HepG2 (cell line): ENCODE results near the gene CAPRIN1.

Experiments used
- ELF4 ChIP-seq: sonication (generic); formaldehyde crosslinking; IDR thresholded peaks from 2 replicates; pipeline ENCODE4 v1.5.0; 2020; ENCODE audit warnings: missing genetic modification reagents, mild to moderate bottlenecking, moderate library complexity, borderline replicate concordance
- HIVEP1 ChIP-seq: sonication (generic); formaldehyde crosslinking; IDR thresholded peaks from 2 replicates; pipeline ENCODE4 v1.4.0; 2020; ENCODE audit warnings: mild to moderate bottlenecking, missing genetic modification reagents
- MXI1 ChIP-seq: IDR thresholded peaks from 3 replicates; pipeline ENCODE4 v1.6.1; 2012; ENCODE audit warnings: low read depth, low read length, inconsistent platforms, borderline replicate concordance
- PAX8 ChIP-seq: sonication (generic); formaldehyde crosslinking; IDR thresholded peaks from 2 replicates; pipeline ENCODE4 v1.8.0; 2022; ENCODE audit warnings: mild to moderate bottlenecking, missing genetic modification reagents, borderline replicate concordance
- RBM39 ChIP-seq: fragments of 200-400 bp; formaldehyde crosslinking; IDR thresholded peaks from one replicate; pipeline ENCODE4 v1.6.1; 2018; ENCODE audit warnings: antibody characterized with exemption, mild to moderate bottlenecking, low read depth, low read length; ENCODE audit not compliant: poor library complexity, severe bottlenecking
- SUZ12 ChIP-seq: fragments of 150-350 bp; IDR thresholded peaks from 2 replicates; pipeline ENCODE4 v1.6.1; 2014; ENCODE audit warnings: low read depth, low read length
- ZBTB7A ChIP-seq: sonication (generic); formaldehyde crosslinking; IDR thresholded peaks from 2 replicates; pipeline ENCODE4 v1.8.0; 2022; ENCODE audit warnings: mild to moderate bottlenecking, missing genetic modification reagents
- ZBTB7B ChIP-seq: sonication (generic); formaldehyde crosslinking; IDR thresholded peaks from 2 replicates; pipeline ENCODE4 v1.4.0; 2020; ENCODE audit warnings: missing genetic modification reagents
- TF ChIP-seq, protein P1 (sequence below): sonication (generic); formaldehyde crosslinking; IDR thresholded peaks from 2 replicates; pipeline ENCODE4 v1.4.0; 2020; ENCODE audit warnings: missing genetic modification reagents
- TF ChIP-seq, protein P2 (sequence below): sonication (generic); formaldehyde crosslinking; IDR thresholded peaks from 2 replicates; pipeline ENCODE4 v1.5.1; 2020; ENCODE audit warnings: missing genetic modification reagents, mild to moderate bottlenecking, borderline replicate concordance

GRCh38 chr11:34136420-34136819 is 84.9 kb downstream of the CAPRIN1 start:
- TF ChIP-seq ELF4 (no peak), RBM39 (no peak), ZBTB7B (no peak), PAX8 (CRISPR knock-in tag) (no peak), SUZ12 (no peak), MXI1 (no peak), HIVEP1 (CRISPR knock-in tag) (no peak), ZBTB7A (CRISPR knock-in tag) (no peak)
- TF ChIP-seq, protein P1, sequence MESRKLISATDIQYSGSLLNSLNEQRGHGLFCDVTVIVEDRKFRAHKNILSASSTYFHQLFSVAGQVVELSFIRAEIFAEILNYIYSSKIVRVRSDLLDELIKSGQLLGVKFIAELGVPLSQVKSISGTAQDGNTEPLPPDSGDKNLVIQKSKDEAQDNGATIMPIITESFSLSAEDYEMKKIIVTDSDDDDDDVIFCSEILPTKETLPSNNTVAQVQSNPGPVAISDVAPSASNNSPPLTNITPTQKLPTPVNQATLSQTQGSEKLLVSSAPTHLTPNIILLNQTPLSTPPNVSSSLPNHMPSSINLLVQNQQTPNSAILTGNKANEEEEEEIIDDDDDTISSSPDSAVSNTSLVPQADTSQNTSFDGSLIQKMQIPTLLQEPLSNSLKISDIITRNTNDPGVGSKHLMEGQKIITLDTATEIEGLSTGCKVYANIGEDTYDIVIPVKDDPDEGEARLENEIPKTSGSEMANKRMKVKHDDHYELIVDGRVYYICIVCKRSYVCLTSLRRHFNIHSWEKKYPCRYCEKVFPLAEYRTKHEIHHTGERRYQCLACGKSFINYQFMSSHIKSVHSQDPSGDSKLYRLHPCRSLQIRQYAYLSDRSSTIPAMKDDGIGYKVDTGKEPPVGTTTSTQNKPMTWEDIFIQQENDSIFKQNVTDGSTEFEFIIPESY: no peak
- TF ChIP-seq, protein P2, sequence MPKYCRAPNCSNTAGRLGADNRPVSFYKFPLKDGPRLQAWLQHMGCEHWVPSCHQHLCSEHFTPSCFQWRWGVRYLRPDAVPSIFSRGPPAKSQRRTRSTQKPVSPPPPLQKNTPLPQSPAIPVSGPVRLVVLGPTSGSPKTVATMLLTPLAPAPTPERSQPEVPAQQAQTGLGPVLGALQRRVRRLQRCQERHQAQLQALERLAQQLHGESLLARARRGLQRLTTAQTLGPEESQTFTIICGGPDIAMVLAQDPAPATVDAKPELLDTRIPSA (CRISPR knock-in tag): no peak
